K562 (cell line): Measurements from ENCODE around the gene ITPRIP. TPM values are rescaled to one million over a fixed set of nuclear protein-coding genes. Genes with fewer than 3 reads are reported as not detected.
A peak's percentile ranks its signal among the peaks of the same experiment; 100 is the strongest.

Experiments
- ATAC-seq: fragments of 200-7000 bp; cut with Tn5 transposase; 3 replicates; pipeline ENCODE4 v1.9.1; 2020; ENCODE audit warnings: moderate library complexity
- BruUV-seq: library from RNA; stranded (reverse); fragments of 400-500 nt; replicated peaks from 2 replicates; lab custom pipeline; 2021; lab: Mats Ljungman, UMichigan
- CTCF ChIA-PET: fragments of 300-600 bp; formaldehyde crosslinking; extraction: SDS; loops from one replicate; lab custom pipeline; 2021; ENCODE audit warnings: low intra/inter-chr PET ratio; lab: Yijun Ruan, JAX
- POLR2A ChIA-PET: fragments of 300-600, 350-650 bp; sonication (Branson Sonifier 250); formaldehyde crosslinking; extraction: SDS; loops from one replicate; lab custom pipeline; 2021; ENCODE audit warnings: antibody characterized with exemption, inconsistent platforms; lab: Yijun Ruan, JAX
- DNase-seq, 4 experiments: peaks; one replicate each; pipeline versions ENCODE4 v3.0.0 to v3.0.0-alpha.2; 2011 to 2018; ENCODE audit warnings: low spot score in 3 of 4, mixed read lengths in 3 of 4; ENCODE audit errors: extremely low read depth in 1 of 4
- FAIRE-seq: peaks from 2 replicates; lab custom pipeline; 2011; peaks lifted over from hg19 to GRCh38; lab: Jason Lieb, UNC
- H2AFZ ChIP-seq: 2 replicates; pipeline ENCODE4 v1.6.0; 2011; ENCODE audit warnings: low read depth, low read length, control low read depth, inconsistent platforms
- H3K27ac ChIP-seq: fragments of 200-600 bp; 3 replicates; pipeline ENCODE4 v1.8.0; 2011; ENCODE audit warnings: low read depth, mild to moderate bottlenecking, control low read depth, inconsistent platforms, low read length, moderate library complexity, mixed read lengths; ENCODE audit errors: extremely low read depth
- H3K27me3 ChIP-seq, 2 experiments: fragments of 300-600 bp in 1 of 2; 2 replicates in 1 of 2; 3 replicates in 1 of 2; pipeline versions ENCODE4 v1.6.0 to v1.8.0; 2011; ENCODE audit warnings: inconsistent platforms in 2 of 2, low read length in 2 of 2, mild to moderate bottlenecking in 1 of 2, mixed read lengths in 1 of 2, moderate library complexity in 1 of 2; ENCODE audit not compliant: control insufficient read depth in 2 of 2, insufficient read depth in 2 of 2
- H3K36me3 ChIP-seq: fragments of 300-600 bp; 3 replicates; pipeline ENCODE4 v1.8.0; 2011; ENCODE audit warnings: mild to moderate bottlenecking, low read length, inconsistent platforms; ENCODE audit not compliant: control insufficient read depth, insufficient read depth
- H3K4me1 ChIP-seq, 2 experiments: fragments of 200-600 bp in 1 of 2; replicated peaks in 1 of 2; 2 replicates in 1 of 2; 3 replicates in 1 of 2; pipeline versions ENCODE4 v1.5.1 to v1.8.0; 2011; ENCODE audit warnings: inconsistent platforms in 2 of 2, low read length in 2 of 2, mild to moderate bottlenecking in 1 of 2, mixed read lengths in 1 of 2, moderate library complexity in 1 of 2; ENCODE audit not compliant: control insufficient read depth in 2 of 2, insufficient read depth in 2 of 2
- H3K4me2 ChIP-seq: 2 replicates; pipeline ENCODE4 v1.6.1; 2011; ENCODE audit warnings: low read length, control low read depth, inconsistent platforms, mixed read lengths; ENCODE audit not compliant: insufficient read depth
- H3K4me3 ChIP-seq: fragments of 200-600 bp; sonication (generic), shearing (Covaris generic); 2 replicates; pipeline ENCODE4 v1.5.1; 2016; ENCODE audit warnings: control low read depth, inconsistent platforms
- H3K79me2 ChIP-seq: fragments of 200-600 bp; 3 replicates; pipeline ENCODE4 v1.8.0; 2011; ENCODE audit warnings: low read length, inconsistent platforms; ENCODE audit not compliant: control insufficient read depth, insufficient read depth
- H3K9ac ChIP-seq, 2 experiments: 2 replicates each; pipeline versions ENCODE4 v1.6.0 to v1.6.1; 2011; ENCODE audit warnings: low read depth in 2 of 2, low read length in 2 of 2, control low read depth in 1 of 2, inconsistent platforms in 1 of 2, mild to moderate bottlenecking in 1 of 2, mixed read lengths in 1 of 2; ENCODE audit not compliant: insufficient read depth in 1 of 2
- H3K9me1 ChIP-seq: one replicate; pipeline ENCODE4 v1.6.0; 2011; ENCODE audit warnings: inconsistent platforms, mild to moderate bottlenecking, low read length, moderate library complexity; ENCODE audit not compliant: control insufficient read depth, insufficient read depth
- H3K9me3 ChIP-seq: replicated peaks from 2 replicates; pipeline ENCODE4 v1.5.1; 2011; ENCODE audit warnings: low read depth, low read length, inconsistent platforms; ENCODE audit not compliant: control insufficient read depth, insufficient read depth
- H4K20me1 ChIP-seq: replicated peaks from 2 replicates; pipeline ENCODE4 v1.6.1; 2011; ENCODE audit warnings: low read length, inconsistent platforms, mixed read lengths; ENCODE audit not compliant: control insufficient read depth, insufficient read depth
- CTCF ChIP-seq, 3 experiments: IDR thresholded peaks in 2 of 3; conservative IDR thresholded peaks in 1 of 3; 2 replicates each; pipeline ENCODE4 v1.5.1; 2011 to 2012; ENCODE audit warnings: low read length in 3 of 3, mild to moderate bottlenecking in 3 of 3, control low read depth in 2 of 3, improper control_type of control experiment in 1 of 3, inconsistent platforms in 1 of 3, low read depth in 1 of 3, mixed read lengths in 1 of 3, moderate library complexity in 1 of 3; ENCODE audit not compliant: insufficient read depth in 2 of 3
- KLF16 ChIP-seq: IDR thresholded peaks from 2 replicates; pipeline ENCODE4 v1.6.1; 2016; ENCODE audit warnings: antibody characterized with exemption
- MAZ ChIP-seq, 2 experiments: fragments of 450-650 bp in 1 of 2; sonication (generic) in 1 of 2; formaldehyde crosslinking; IDR thresholded peaks in 1 of 2; conservative IDR thresholded peaks in 1 of 2; 2 replicates each; pipeline versions ENCODE4 v1.4.0 to v1.5.0; 2020; ENCODE audit warnings: mild to moderate bottlenecking in 1 of 2, missing genetic modification reagents in 1 of 2
- ZFP36 ChIP-seq: fragments of 150-350 bp; IDR thresholded peaks from 2 replicates; pipeline ENCODE4 v1.6.1; 2018; ENCODE audit warnings: low read length, low read depth; ENCODE audit not compliant: partially characterized antibody
- ZNF121 ChIP-seq: sonication (generic); formaldehyde crosslinking; conservative IDR thresholded peaks from 2 replicates; pipeline ENCODE4 v1.8.0; 2022; ENCODE audit warnings: missing genetic modification reagents
- ZNF239 ChIP-seq: fragments of 250-450 bp; sonication (Bioruptor Pico); IDR thresholded peaks from 2 replicates; pipeline ENCODE4 v1.4.0; 2020; ENCODE audit warnings: mild to moderate bottlenecking
- ZNF79 ChIP-seq: fragments of 250-450 bp; sonication (Bioruptor Pico); IDR thresholded peaks from 2 replicates; pipeline ENCODE4 v1.4.0; 2020; ENCODE audit warnings: low read depth, mild to moderate bottlenecking, moderate library complexity
- WGBS: fragments of 100-300 bp; shearing (Covaris generic); methylation state at CpG from one replicate; pipeline ENCODE4 v1.1.6; 2016; ENCODE audit warnings: low coverage, mixed read lengths; ENCODE audit not compliant: insufficient coverage; ENCODE audit errors: missing lambda C conversion rate; 5-methylcytosine and 5-hydroxymethylcytosine counted together
- in situ Hi-C: fragments of 300-500 bp; cut with MboI; formaldehyde crosslinking; loops from 4 replicates; pipeline ENCODE4 v1.15.0; 2018; ENCODE audit warnings: inconsistent platforms, mixed read lengths
- intact Hi-C: fragments of 100-400 bp; cut with micrococcal nuclease; formaldehyde crosslinking; loops from 2 replicates; pipeline ENCODE4 v1.14.2; 2022
- polyA plus RNA-seq, 8 experiments: library from polyadenylated mRNA; depleted of rRNA in 4 of 8; stranded (reverse) in 5 of 8; unstranded in 3 of 8; fragments of >200 nt; fragmentation: Nextera tagmentation in 2 of 8; fragmentation: Illumina TruSeq in 1 of 8; extraction: Ambion mirVana in 2 of 8; extraction: Trizol in 1 of 8; gene quantifications; 2 replicates each; pipeline versions ENCODE4 v1.2.1 to v1.2.3, GENCODE V29; 2011 to 2014; ENCODE audit warnings: inconsistent platforms in 1 of 8, missing spikeins in 1 of 8
- total RNA-seq, 7 experiments: library from RNA; depleted of rRNA in 6 of 7; stranded (reverse); fragments of >200 nt in 6 of 7; fragmentation: Illumina TruSeq in 2 of 7; extraction: Trizol in 2 of 7; gene quantifications; 2 replicates each; pipeline versions ENCODE4 v1.2.1 to v1.2.3, GENCODE V29; 2011 to 2021; ENCODE audit warnings: low replicate concordance in 1 of 7

Gene ITPRIP
- total and polyA plus RNA-seq, 9 of the 15 experiments (the other 6 are each of a cell fraction or from before 2014, with no cell fraction given): 4.4 to 28.5 (median 10.9) TPM

DNA sequence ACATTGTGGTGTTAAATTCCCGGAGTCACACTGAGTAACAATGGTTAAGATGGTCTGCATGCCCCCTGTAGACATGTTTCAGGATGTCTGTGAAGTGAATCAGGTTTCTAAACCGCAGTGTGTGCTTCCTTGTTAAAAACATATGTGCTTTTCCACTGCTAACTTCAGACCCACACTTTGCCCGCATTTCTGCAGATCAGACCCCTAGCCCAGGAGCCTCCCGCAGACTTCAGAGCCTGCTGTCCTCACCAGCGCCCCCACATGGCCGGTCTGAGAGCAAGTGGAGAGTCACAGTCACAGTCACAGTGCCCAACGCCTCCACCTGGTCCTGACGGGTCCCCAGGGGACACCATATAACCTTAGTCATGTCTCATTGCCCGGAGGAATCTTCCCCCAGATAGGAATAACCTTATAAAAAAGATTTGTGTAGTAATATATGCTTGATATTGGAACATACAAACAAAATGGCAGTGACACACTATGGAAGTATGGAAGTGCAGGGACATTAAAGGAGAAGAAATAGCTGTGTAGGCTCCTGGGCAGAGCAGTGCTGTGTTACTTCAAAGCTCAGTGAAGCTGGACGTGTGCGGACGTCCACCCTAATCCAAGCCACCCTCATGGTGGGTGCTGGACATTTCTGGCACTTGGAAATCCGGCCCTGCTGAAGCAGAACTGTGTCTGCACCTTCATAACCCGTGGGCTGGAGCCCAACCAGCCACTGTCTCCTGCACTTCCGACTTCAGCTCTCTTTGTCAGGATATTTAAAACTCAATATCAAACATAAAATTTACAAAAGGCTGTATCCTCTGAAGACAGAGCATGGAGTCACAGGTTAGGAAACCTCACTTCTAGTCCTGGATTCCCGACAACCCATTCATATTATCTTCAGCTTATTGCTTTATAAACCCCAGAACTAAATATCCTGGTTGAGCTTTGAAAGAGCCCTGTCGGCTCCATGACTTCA, 40.3 kb downstream of the ITPRIP start:
- DNase-seq (peak; percentile 46 to 65 (median 56)), FAIRE-seq (peak; percentile 56), ATAC-seq (peak; percentile 98)
- Histone ChIP-seq H3K27me3 (peaks cover 0 to 2% of the 10 kb centered on the region in 2 experiments; a peak in 1 of 5 replicates), H4K20me1 (no peaks in the 10 kb centered on the region), H3K4me2 (no peak overlapping the region; the same call in 1 of the 2 replicates), H3K9ac (no peak overlapping the region), H3K9me1 (no peaks in the 10 kb centered on the region), H2AFZ (peak overlapping the region; percentile 51), H3K36me3 (no peaks in the 10 kb centered on the region), H3K9me3 (no peaks in the 10 kb centered on the region), H3K27ac (no peak overlapping the region), H3K4me3 (no peak overlapping the region), H3K79me2 (no peaks in the 10 kb centered on the region), H3K4me1 (no peaks in the 10 kb centered on the region; a peak in 1 of 5 replicates)
- TF ChIP-seq ZNF239 (no peak), CTCF (IDR thresholded peaks at IDR 0.05 in 2 of 3, conservative IDR thresholded peaks at IDR 0.05 in 1 of 3; ENCODE audit: insufficient read depth in 2 of 3, low read depth in 1 of 3, low read length in 3 of 3) (peak; percentile 63 to 83 (median 81)), KLF16 (0 out of 2 replicates have a peak, but pooled peaks have one; percentile 25), ZFP36 (peak; percentile 50), ZNF121 (CRISPR knock-in tag) (no peak), MAZ (CRISPR knock-in tag; conservative IDR thresholded peaks at IDR 0.05 in 1 of 2, IDR thresholded peaks at IDR 0.05 in 1 of 2) (0 out of 4 replicates have a peak, but pooled peaks of 1 of the 2 experiments have one; percentile 18), ZNF79 (CRISPR knock-in tag) (no peak)
- WGBS: 20% methylated on average over 16 of the region's 17 CpGs
- BruUV-seq: no TSS peak
- in situ Hi-C loops (loop anchor here (10.0 kb wide), 1 partner anchor 47 kb away; no protein-coding TSS in a partner anchor), intact Hi-C loops (no loop called here)
- CTCF ChIA-PET: no interaction called here
- POLR2A ChIA-PET: interaction anchor here (0.6 to 0.8 kb wide), 2 partner anchors 56 to 238 kb away, joined by 3 to 4 read pairs; partner anchors contain the start of gene CFAP58
